Tibial nerve (tissue), 4 donors: ENCODE results near the gene SEC63. TPM values are rescaled to one million over a fixed set of nuclear protein-coding genes. Genes with fewer than 3 reads are reported as not detected.

ENCODE experiments used
- DNase-seq, 2 donors: peaks; one replicate each; pipeline ENCODE4 v3.0.0-alpha.2; 2019; ENCODE audit warnings: low spot score in 2 of 2
- H3K27ac ChIP-seq, 4 donors: fragments of 200-600 bp; sonication (generic) in 3 of 4; one replicate each; pipeline ENCODE4 v1.5.1; 2017 to 2019; ENCODE audit warnings: mild to moderate bottlenecking in 1 of 4
- H3K27me3 ChIP-seq, 2 donors: fragments of 200-600 bp; sonication (generic) in 1 of 2; one replicate each; pipeline versions ENCODE4 v1.5.1 to v1.6.0; 2017 to 2019
- H3K36me3 ChIP-seq, 3 donors: fragments of 200-600 bp; sonication (generic); one replicate each; pipeline ENCODE4 v1.5.1; 2018 to 2019
- H3K4me1 ChIP-seq, 4 donors: fragments of 200-600 bp; sonication (generic) in 3 of 4; one replicate each; pipeline ENCODE4 v1.5.1; 2017 to 2019
- H3K4me3 ChIP-seq, 4 donors: fragments of 200-600 bp; sonication (generic) in 3 of 4; one replicate each; pipeline ENCODE4 v1.5.1; 2017 to 2019; ENCODE audit warnings: mild to moderate bottlenecking in 1 of 4, moderate library complexity in 1 of 4
- H3K9me3 ChIP-seq, 4 donors: fragments of 200-600 bp; sonication (generic) in 3 of 4; one replicate each; pipeline ENCODE4 v1.5.1; 2017 to 2019
- EP300 ChIP-seq, 2 donors: sonication (generic); formaldehyde crosslinking; IDR thresholded peaks; one replicate each; pipeline ENCODE4 v1.6.1; 2017; ENCODE audit warnings: antibody characterized with exemption in 2 of 2, mild to moderate bottlenecking in 1 of 2
- POLR2A ChIP-seq, 2 donors: fragments of 450-650 bp; IDR thresholded peaks; one replicate each; pipeline ENCODE4 v1.6.1; 2017; ENCODE audit warnings: antibody characterized with exemption in 2 of 2, mild to moderate bottlenecking in 2 of 2, moderate library complexity in 2 of 2
- WGBS, 2 donors: methylation state at CpG; one replicate each; pipeline ENCODE4 v1.1.5; 2018; 5-methylcytosine and 5-hydroxymethylcytosine counted together
- total RNA-seq, 4 donors: library from RNA; depleted of rRNA; stranded (reverse); fragments of >200 nt; gene quantifications; one replicate each; pipeline ENCODE4 v1.1.0, GENCODE V29; 2016
- TF ChIP-seq, protein P1 (sequence below), 5 experiments: fragments of 200-600 bp in 3 of 5; fragments of 450-650 bp in 2 of 5; sonication (generic) in 3 of 5; IDR thresholded peaks; one replicate each; pipeline ENCODE4 v1.5.1; 2016 to 2019; ENCODE audit warnings: antibody characterized with exemption in 5 of 5, mild to moderate bottlenecking in 3 of 5, moderate library complexity in 2 of 5

SEC63 gene
- total RNA-seq, 4 donors from 2014 or later, result 32.6 to 84.0 (median 44.5) TPM

DNA sequence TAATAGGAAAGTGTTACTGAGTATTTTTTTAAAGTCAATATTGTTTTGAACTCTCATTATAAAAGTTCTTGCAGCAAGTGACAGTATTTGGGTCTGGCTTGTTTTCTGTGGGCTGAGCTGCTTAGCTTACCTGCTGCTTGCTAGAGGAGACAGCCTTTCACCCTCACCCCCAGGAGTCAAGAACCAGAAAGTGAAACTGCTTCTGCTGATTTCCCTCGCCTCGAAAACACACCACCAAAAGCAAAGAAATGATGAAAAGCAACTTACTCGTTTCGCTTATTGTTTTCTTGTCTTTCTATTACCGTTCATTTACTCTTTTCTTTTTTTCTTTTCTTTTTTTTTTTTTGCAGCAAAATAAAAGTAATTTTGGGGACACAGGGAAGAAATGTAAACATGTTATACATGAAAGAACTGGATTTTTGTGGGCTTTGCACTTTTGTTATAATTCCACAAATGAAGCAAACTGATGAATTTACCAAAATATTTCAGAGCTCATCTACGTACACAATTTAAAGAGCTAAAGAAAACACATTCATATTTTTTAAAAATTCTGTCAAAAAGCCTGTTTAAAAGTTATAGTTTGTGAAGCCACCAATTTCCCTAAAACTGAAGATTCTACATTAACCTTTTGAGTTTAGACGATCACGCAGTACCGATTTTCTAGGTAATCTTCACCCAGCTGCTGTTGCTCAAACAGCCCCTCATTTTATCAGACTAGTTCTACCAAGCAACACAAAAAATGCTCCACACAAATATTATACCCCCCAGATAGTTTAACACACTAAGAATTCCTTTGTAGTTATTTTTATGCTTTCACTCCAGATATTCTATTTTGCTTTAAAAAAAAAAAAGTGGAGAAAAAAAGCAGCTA lies 135.6 kb downstream of the SEC63 start:
- Histone ChIP-seq H3K9me3 (no peaks in the 10 kb centered on the region), H3K27me3 (peaks cover 0 to 7% of the 10 kb centered on the region in 2 donors), H3K27ac (peak overlapping the region in 1 of 4 donors; percentile 57), H3K4me1 (peaks cover 0 to 19% (median 11%) of the 10 kb centered on the region in 4 donors), H3K36me3 (no peaks in the 10 kb centered on the region), H3K4me3 (peak overlapping the region in 1 of 4 donors; percentile 11)
- no peak for TF ChIP-seq EP300 (IDR thresholded peaks at IDR 0.05)
- TF ChIP-seq POLR2A (IDR thresholded peaks at IDR 0.05), result no peak
- TF ChIP-seq, protein P1, sequence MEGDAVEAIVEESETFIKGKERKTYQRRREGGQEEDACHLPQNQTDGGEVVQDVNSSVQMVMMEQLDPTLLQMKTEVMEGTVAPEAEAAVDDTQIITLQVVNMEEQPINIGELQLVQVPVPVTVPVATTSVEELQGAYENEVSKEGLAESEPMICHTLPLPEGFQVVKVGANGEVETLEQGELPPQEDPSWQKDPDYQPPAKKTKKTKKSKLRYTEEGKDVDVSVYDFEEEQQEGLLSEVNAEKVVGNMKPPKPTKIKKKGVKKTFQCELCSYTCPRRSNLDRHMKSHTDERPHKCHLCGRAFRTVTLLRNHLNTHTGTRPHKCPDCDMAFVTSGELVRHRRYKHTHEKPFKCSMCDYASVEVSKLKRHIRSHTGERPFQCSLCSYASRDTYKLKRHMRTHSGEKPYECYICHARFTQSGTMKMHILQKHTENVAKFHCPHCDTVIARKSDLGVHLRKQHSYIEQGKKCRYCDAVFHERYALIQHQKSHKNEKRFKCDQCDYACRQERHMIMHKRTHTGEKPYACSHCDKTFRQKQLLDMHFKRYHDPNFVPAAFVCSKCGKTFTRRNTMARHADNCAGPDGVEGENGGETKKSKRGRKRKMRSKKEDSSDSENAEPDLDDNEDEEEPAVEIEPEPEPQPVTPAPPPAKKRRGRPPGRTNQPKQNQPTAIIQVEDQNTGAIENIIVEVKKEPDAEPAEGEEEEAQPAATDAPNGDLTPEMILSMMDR (IDR thresholded peaks at IDR 0.05), result no peak
- no peak for DNase-seq
- WGBS, 2 donors, result 71 to 81% methylated on average over 9 of the region's 9 CpGs

DNA sequence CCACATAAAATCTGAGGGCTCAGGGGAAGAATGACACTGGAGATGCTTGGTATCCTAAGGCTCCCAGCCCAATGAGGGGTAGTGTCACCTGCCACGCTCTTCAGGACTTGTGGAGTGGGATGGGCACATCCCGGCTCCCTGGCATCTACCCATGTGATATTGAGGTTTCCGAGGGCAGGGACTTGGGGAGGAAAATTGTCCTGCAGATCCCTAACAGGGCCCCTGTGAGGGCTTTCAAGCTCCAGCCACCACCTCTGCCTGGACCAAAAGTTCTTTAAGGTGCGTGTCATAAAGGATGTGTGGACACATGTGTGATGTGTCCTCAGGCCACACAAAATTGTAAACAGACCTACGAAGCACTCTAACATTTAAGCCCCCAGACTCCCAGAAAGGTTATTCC lies 136.4 kb downstream of the SEC63 start:
- Histone ChIP-seq H3K9me3 (no peaks in the 10 kb centered on the region), H3K27me3 (peaks cover 0 to 7% of the 10 kb centered on the region in 2 donors), H3K36me3 (no peaks in the 10 kb centered on the region), H3K4me3 (no peak overlapping the region), H3K4me1 (peaks cover 0 to 19% (median 11%) of the 10 kb centered on the region in 4 donors), H3K27ac (peak overlapping the region in 1 of 4 donors; percentile 36)
- WGBS, 2 donors, result 77 to 81% methylated on average over 5 of the region's 5 CpGs
- TF ChIP-seq POLR2A (IDR thresholded peaks at IDR 0.05), result no peak
- TF ChIP-seq, protein P1 (IDR thresholded peaks at IDR 0.05), result no peak
- TF ChIP-seq EP300 (IDR thresholded peaks at IDR 0.05), result no peak
- no peak for DNase-seq

DNA sequence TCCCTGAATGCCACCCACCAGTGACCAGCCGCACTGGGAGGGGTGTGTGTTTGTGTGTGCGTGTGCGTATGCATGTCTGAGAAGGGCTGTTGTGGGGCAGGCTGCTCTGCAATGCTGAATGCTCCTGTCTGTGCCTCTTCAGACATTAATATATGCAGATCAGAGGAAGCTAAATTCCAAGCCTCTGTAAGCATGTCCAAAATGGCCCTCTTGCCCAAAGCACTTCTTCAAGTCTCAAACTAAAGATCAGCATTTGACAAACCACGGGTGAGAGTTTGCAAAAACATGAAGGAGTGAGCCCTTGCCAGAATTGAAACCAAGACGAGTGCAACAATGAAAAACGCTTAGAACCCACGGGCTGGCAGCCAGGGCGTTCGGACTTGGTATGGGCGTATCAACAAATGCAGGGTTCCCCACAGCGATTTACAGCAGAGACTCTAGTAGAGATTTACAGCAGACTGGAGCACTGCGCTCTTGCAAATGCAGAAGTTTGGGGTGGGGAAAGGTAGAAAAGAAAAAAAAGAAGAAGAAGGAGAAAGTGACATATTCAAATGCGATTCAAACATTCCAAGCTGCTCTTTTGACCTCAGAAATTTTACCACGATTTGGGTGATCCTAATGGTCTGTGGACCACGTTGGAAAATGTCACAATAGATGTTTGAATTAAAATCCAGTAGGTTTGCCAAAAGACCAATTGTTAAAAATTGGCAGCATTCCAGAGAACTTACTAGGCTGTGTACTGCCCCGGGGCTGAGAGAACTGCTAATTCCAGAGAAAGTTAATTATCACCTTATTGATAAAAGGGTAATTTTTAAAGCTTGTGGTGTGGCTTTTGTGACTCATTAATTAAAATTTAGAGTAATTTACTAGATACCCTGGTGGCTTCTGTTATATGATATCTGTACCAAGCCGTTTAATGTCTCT lies 137.4 kb downstream of the SEC63 start:
- H3K4me3 ChIP-seq, result peak overlapping the region in 2 of 4 donors; percentile 31 to 38
- no peak for DNase-seq
- H3K4me1 ChIP-seq, result peaks cover 0 to 19% (median 11%) of the 10 kb centered on the region in 4 donors
- H3K9me3 ChIP-seq, result no peaks in the 10 kb centered on the region
- TF ChIP-seq, protein P1 (IDR thresholded peaks at IDR 0.05), result no peak
- no peak for TF ChIP-seq EP300 (IDR thresholded peaks at IDR 0.05)
- TF ChIP-seq POLR2A (IDR thresholded peaks at IDR 0.05), result no peak
- 19 to 20% methylated on average over 17 of the region's 17 CpGs for WGBS, 2 donors
- peak overlapping the region in 2 of 4 donors; percentile 6 to 38 for H3K27ac ChIP-seq
- peaks cover 0 to 7% of the 10 kb centered on the region in 2 donors for H3K27me3 ChIP-seq
- H3K36me3 ChIP-seq, result no peaks in the 10 kb centered on the region

DNA sequence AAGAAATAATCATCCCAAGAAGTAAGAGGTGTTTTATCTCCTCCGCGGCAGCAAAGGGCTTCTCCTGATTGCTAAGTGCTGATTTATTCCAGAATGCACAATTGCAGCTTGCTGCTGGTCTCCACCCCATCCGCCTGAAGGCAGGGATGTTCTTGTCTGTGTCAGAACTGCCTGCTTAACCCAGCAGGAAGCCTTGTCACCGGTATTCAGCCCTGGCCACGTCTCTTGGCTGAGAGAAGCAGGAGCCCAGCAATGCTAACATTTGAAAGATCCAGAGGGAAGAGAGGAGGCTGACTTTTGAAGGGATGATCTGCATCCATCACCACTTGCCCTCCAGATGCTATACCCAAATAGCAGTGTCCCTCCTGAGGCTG lies 138.1 kb downstream of the SEC63 start:
- Histone ChIP-seq H3K4me3 (peak overlapping the region in 2 of 4 donors; percentile 31 to 38), H3K27me3 (peaks cover 0 to 7% of the 10 kb centered on the region in 2 donors), H3K4me1 (peaks cover 0 to 19% (median 11%) of the 10 kb centered on the region in 4 donors), H3K9me3 (no peaks in the 10 kb centered on the region), H3K36me3 (no peaks in the 10 kb centered on the region), H3K27ac (peak overlapping the region in 1 of 4 donors; percentile 6)
- DNase-seq, result no peak
- 41 to 45% methylated on average over 5 of the region's 5 CpGs for WGBS, 2 donors
- no peak for TF ChIP-seq POLR2A (IDR thresholded peaks at IDR 0.05)
- no peak for TF ChIP-seq EP300 (IDR thresholded peaks at IDR 0.05)
- TF ChIP-seq, protein P1 (IDR thresholded peaks at IDR 0.05), result no peak
